DMS53 (cell line): ENCODE data around the gene MSL1.
"Not testable (repeated sequence)": the region's sequence is repeated elsewhere in the genome, so short reads cannot be mapped to it uniquely, and the experiment has no call there.

Source experiments
- DNase-seq: peaks from one replicate; lab custom pipeline; 2025; lab: John Stamatoyannopoulos, UW

Gene MSL1

GRCh38 chr17:40124279-40125141 lies 2.7 kb downstream of the MSL1 start:
- DNase-seq, result peak; percentile 40

GRCh38 chr17:40129498-40129897 lies 7.7 kb downstream of the MSL1 start:
- no peak for DNase-seq

- no peak for DNase-seq
Observed at GRCh38 chr17:40130352-40131042, 8.7 kb downstream of the MSL1 start.

GRCh38 chr17:40134184-40134583 lies 12.4 kb downstream of the MSL1 start:
- DNase-seq, result no peak

- no peak for DNase-seq
Observed at GRCh38 chr17:40135817-40136216, 14.0 kb downstream of the MSL1 start.

GRCh38 chr17:40139566-40140058 lies 17.8 kb downstream of the MSL1 start:
- peak; percentile 66 for DNase-seq

GRCh38 chr17:40143166-40143565 lies 21.4 kb downstream of the MSL1 start:
- DNase-seq, result not testable (repeated sequence)

GRCh38 chr17:40145476-40145875 lies 23.7 kb downstream of the MSL1 start:
- no peak for DNase-seq

GRCh38 chr17:40148527-40148926 lies 26.8 kb downstream of the MSL1 start:
- no peak for DNase-seq

GRCh38 chr17:40150276-40150675 lies 28.5 kb downstream of the MSL1 start:
- DNase-seq, result no peak

- no peak for DNase-seq
Observed at GRCh38 chr17:40151414-40151963, 29.7 kb downstream of the MSL1 start.

- DNase-seq, result no peak
Observed at GRCh38 chr17:40153603-40154236, 31.9 kb downstream of the MSL1 start.

GRCh38 chr17:40157973-40158372 lies 36.2 kb downstream of the MSL1 start:
- DNase-seq, result no peak

GRCh38 chr17:40158438-40159013 lies 36.8 kb downstream of the MSL1 start:
- no peak for DNase-seq

GRCh38 chr17:40159456-40159855 lies 37.7 kb downstream of the MSL1 start:
- DNase-seq, result no peak

GRCh38 chr17:40167685-40168261 lies 46.0 kb downstream of the MSL1 start:
- no peak for DNase-seq

- DNase-seq, result peak; percentile 69
Observed at GRCh38 chr17:40168262-40168832, 46.6 kb downstream of the MSL1 start.

GRCh38 chr17:40170325-40170724 lies 48.6 kb downstream of the MSL1 start:
- no peak for DNase-seq

GRCh38 chr17:40171750-40172149 lies 50.0 kb downstream of the MSL1 start:
- DNase-seq, result no peak

GRCh38 chr17:40173091-40173777 lies 51.5 kb downstream of the MSL1 start:
- DNase-seq, result no peak

GRCh38 chr17:40173778-40174135 lies 52.0 kb downstream of the MSL1 start:
- no peak for DNase-seq
